CD1c-positive myeloid dendritic cell (primary cell): ENCODE data around the gene ZKSCAN1.
"Not testable (repeated sequence)": the region's sequence is repeated elsewhere in the genome, so short reads cannot be mapped to it uniquely, and the experiment has no call there.

Experiments used
- DNase-seq: peaks from one replicate; pipeline ENCODE4 v3.0.0-alpha.2; 2016; ENCODE audit errors: extremely low spot score

ZKSCAN1 gene

GRCh38 chr7:100003711-100004661 is 11.4 kb upstream of the ZKSCAN1 start:
- DNase-seq, result no peak

GRCh38 chr7:100007887-100008286 is 7.5 kb upstream of the ZKSCAN1 start:
- DNase-seq, result no peak

GRCh38 chr7:100008525-100008924 is 6.9 kb upstream of the ZKSCAN1 start:
- no peak for DNase-seq

GRCh38 chr7:100009952-100010351 is 5.4 kb upstream of the ZKSCAN1 start:
- not testable (repeated sequence) for DNase-seq

GRCh38 chr7:100010901-100011300 is 4.5 kb upstream of the ZKSCAN1 start:
- DNase-seq, result no peak

- no peak for DNase-seq
These were observed 3.9 kb upstream of the ZKSCAN1 start for GRCh38 chr7:100011516-100011915.

- not testable (repeated sequence) for DNase-seq
These were observed 2.7 kb upstream of the ZKSCAN1 start for GRCh38 chr7:100012385-100013327.

GRCh38 chr7:100013328-100013676 is 2.1 kb upstream of the ZKSCAN1 start:
- DNase-seq, result no peak

GRCh38 chr7:100016215-100016901 is 962 bp downstream of the ZKSCAN1 start:
- peak; percentile 4 for DNase-seq

- no peak for DNase-seq
These were observed 1.9 kb downstream of the ZKSCAN1 start for GRCh38 chr7:100017300-100017699.

- no peak for DNase-seq
These were observed 2.5 kb downstream of the ZKSCAN1 start for GRCh38 chr7:100017875-100018274.

GRCh38 chr7:100019908-100020307 is 4.5 kb downstream of the ZKSCAN1 start:
- no peak for DNase-seq

- no peak for DNase-seq
These were observed 5.9 kb downstream of the ZKSCAN1 start for GRCh38 chr7:100021297-100021696.

- DNase-seq, result no peak
These were observed 7.2 kb downstream of the ZKSCAN1 start for GRCh38 chr7:100022621-100023020.

GRCh38 chr7:100023526-100023925 is 8.1 kb downstream of the ZKSCAN1 start:
- DNase-seq, result no peak

GRCh38 chr7:100024020-100024619 is 8.7 kb downstream of the ZKSCAN1 start:
- DNase-seq, result no peak

GRCh38 chr7:100027197-100027596 is 11.8 kb downstream of the ZKSCAN1 start:
- DNase-seq, result no peak

GRCh38 chr7:100029596-100029995 is 14.2 kb downstream of the ZKSCAN1 start:
- DNase-seq, result no peak

- no peak for DNase-seq
These were observed 18.1 kb downstream of the ZKSCAN1 start for GRCh38 chr7:100033526-100033925.

- DNase-seq, result no peak
These were observed 19.6 kb downstream of the ZKSCAN1 start for GRCh38 chr7:100034871-100035510.

- DNase-seq, result peak; percentile 19
These were observed 20.5 kb downstream of the ZKSCAN1 start for GRCh38 chr7:100035876-100036275.
